Astrocyte (in vitro differentiated cells and primary cell): Measurements from ENCODE around the gene PEX7. TPM values are rescaled to one million over a fixed set of nuclear protein-coding genes. Genes with fewer than 3 reads are reported as not detected.
A peak's percentile ranks its signal among the peaks of the same experiment; 100 is the strongest.

ENCODE experiments used
- DNase-seq: peaks from one replicate; pipeline ENCODE4 v3.0.0-alpha.2; 2010; ENCODE audit warnings: low read depth
- FAIRE-seq: peaks from 2 replicates; lab custom pipeline; 2011; peaks lifted over from hg19 to GRCh38; lab: Jason Lieb, UNC
- H2AFZ ChIP-seq: 2 replicates; pipeline ENCODE4 v1.6.0; 2012; ENCODE audit warnings: low read depth, low read length, inconsistent platforms
- H3K27ac ChIP-seq: 2 replicates; pipeline ENCODE4 v1.5.1; 2011; ENCODE audit warnings: low read depth, low read length, inconsistent platforms
- H3K27me3 ChIP-seq: 2 replicates; pipeline ENCODE4 v1.6.0; 2011; ENCODE audit warnings: low read length, inconsistent platforms; ENCODE audit not compliant: insufficient read depth
- H3K36me3 ChIP-seq: 2 replicates; pipeline ENCODE4 v1.5.1; 2011; ENCODE audit warnings: low read length, inconsistent platforms; ENCODE audit not compliant: insufficient read depth
- H3K4me1 ChIP-seq: 2 replicates; pipeline ENCODE4 v1.5.1; 2011; ENCODE audit warnings: low read length, inconsistent platforms; ENCODE audit not compliant: insufficient read depth
- H3K4me2 ChIP-seq: 2 replicates; pipeline ENCODE4 v1.6.0; 2012; ENCODE audit warnings: low read length, inconsistent platforms
- H3K4me3 ChIP-seq: 2 replicates; pipeline ENCODE4 v1.5.1; 2011; ENCODE audit warnings: low read depth, mild to moderate bottlenecking, low read length, inconsistent platforms; ENCODE audit not compliant: insufficient read depth
- H3K79me2 ChIP-seq: 2 replicates; pipeline ENCODE4 v1.6.0; 2012; ENCODE audit warnings: mild to moderate bottlenecking, low read length, inconsistent platforms; ENCODE audit not compliant: insufficient read depth
- H3K9ac ChIP-seq: 2 replicates; pipeline ENCODE4 v1.6.0; 2012; ENCODE audit warnings: mild to moderate bottlenecking, low read length, inconsistent platforms
- H3K9me3 ChIP-seq: 2 replicates; pipeline ENCODE4 v1.5.1; 2012; ENCODE audit warnings: low read depth, mild to moderate bottlenecking, low read length, inconsistent platforms; ENCODE audit not compliant: insufficient read depth
- H4K20me1 ChIP-seq: 2 replicates; pipeline ENCODE4 v1.6.0; 2012; ENCODE audit warnings: low read length, inconsistent platforms; ENCODE audit not compliant: insufficient read depth
- H3K27ac Mint-ChIP-seq: one replicate; pipeline ENCODE4 v1.8.0; 2021; ENCODE audit warnings: mild to moderate bottlenecking, mixed read lengths; ENCODE audit not compliant: unreplicated experiment
- H3K27me3 Mint-ChIP-seq: one replicate; pipeline ENCODE4 v1.8.0; 2021; ENCODE audit warnings: low read depth, mixed read lengths; ENCODE audit not compliant: unreplicated experiment
- H3K36me3 Mint-ChIP-seq: one replicate; pipeline ENCODE4 v1.8.0; 2021; ENCODE audit warnings: low read depth, mixed read lengths; ENCODE audit not compliant: unreplicated experiment
- H3K4me1 Mint-ChIP-seq: one replicate; pipeline ENCODE4 v1.8.0; 2021; ENCODE audit warnings: low read depth, mixed read lengths; ENCODE audit not compliant: unreplicated experiment
- H3K4me3 Mint-ChIP-seq: one replicate; pipeline ENCODE4 v1.8.0; 2021; ENCODE audit warnings: mild to moderate bottlenecking, moderate library complexity, mixed read lengths; ENCODE audit not compliant: unreplicated experiment
- H3K9me3 Mint-ChIP-seq: one replicate; pipeline ENCODE4 v1.8.0; 2021; ENCODE audit warnings: mild to moderate bottlenecking, mixed read lengths; ENCODE audit not compliant: unreplicated experiment
- EZH2 ChIP-seq: IDR thresholded peaks from 2 replicates; pipeline ENCODE4 v1.6.1; 2012; ENCODE audit warnings: mild to moderate bottlenecking, low read length, inconsistent platforms; ENCODE audit not compliant: insufficient read depth
- total RNA-seq: library from RNA; stranded (reverse); gene quantifications from 2 replicates; pipeline ENCODE4 v1.2.1, GENCODE V29; 2021
- TF ChIP-seq, protein P1 (sequence below): IDR thresholded peaks from 2 replicates; pipeline ENCODE4 v1.5.1; 2011; ENCODE audit warnings: low read depth, mild to moderate bottlenecking, inconsistent platforms, low read length, moderate library complexity; ENCODE audit not compliant: insufficient read depth

Gene PEX7
- total RNA-seq, 1 donor from 2014 or later: 4.8 TPM

DNA sequence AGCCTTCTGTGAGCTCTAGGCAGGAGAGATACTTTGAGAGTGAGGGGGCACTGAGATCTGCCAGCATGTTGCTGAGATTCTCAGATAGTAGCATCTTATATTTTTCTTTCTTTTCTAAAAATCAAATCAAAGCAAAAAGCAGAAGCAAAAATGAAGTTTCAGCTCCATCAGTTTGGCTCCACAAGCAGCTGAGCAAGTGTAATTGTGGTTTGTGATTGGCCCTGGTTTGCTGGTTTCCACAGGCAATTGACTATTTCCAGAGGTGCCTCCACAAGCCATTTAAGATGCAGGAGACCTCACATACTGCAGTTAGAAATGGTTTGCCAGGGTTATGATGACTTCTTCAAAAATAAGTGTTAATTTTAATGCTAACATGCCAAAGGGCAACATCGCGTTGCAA, 104.0 kb downstream of the PEX7 start:
- peaks cover 24% of the 10 kb centered on the region for H3K27me3 ChIP-seq
- no peaks in the 10 kb centered on the region for H3K4me1 Mint-ChIP-seq

DNA sequence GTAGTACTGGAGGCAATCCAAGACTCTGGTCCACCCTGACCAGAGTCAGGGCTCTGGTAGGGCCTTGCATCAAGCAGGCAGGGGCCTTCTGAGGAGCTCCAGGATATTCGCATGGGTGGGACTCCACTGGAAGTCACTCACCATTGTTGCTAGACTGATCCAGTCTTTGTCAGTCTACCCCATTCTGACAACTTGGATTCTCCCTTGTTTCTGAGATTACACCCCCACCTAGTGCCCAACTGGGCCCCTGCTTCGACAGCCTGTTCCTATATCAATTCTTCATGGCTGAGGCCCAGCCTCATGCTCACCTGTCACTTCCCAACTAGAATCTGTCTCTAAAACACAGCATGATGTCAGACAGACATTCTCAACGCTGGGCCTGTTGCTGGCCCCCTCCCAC, 104.9 kb downstream of the PEX7 start:
- no peak overlapping the region for H3K27ac ChIP-seq
- peaks cover 27% of the 10 kb centered on the region for H3K27me3 Mint-ChIP-seq

More for the DNA sequence above, 104.0 kb downstream of the PEX7 start:
- Mint-ChIP-seq H3K36me3 (no peaks in the 10 kb centered on the region), H3K27me3 (peaks cover 27% of the 10 kb centered on the region), H3K27ac (no peak overlapping the region), H3K9me3 (peaks cover 2% of the 10 kb centered on the region), H3K4me3 (no peak overlapping the region)
- H3K4me3 ChIP-seq: no peak overlapping the region
- H3K9ac ChIP-seq: no peak overlapping the region
- H3K27ac ChIP-seq: no peak overlapping the region
- peaks cover 10% of the 10 kb centered on the region for H3K4me1 ChIP-seq
- H3K36me3 ChIP-seq: no peaks in the 10 kb centered on the region
- DNase-seq (no peak), FAIRE-seq (no peak)
- H3K9me3 ChIP-seq: peaks cover 5% of the 10 kb centered on the region
- TF ChIP-seq, protein P1, sequence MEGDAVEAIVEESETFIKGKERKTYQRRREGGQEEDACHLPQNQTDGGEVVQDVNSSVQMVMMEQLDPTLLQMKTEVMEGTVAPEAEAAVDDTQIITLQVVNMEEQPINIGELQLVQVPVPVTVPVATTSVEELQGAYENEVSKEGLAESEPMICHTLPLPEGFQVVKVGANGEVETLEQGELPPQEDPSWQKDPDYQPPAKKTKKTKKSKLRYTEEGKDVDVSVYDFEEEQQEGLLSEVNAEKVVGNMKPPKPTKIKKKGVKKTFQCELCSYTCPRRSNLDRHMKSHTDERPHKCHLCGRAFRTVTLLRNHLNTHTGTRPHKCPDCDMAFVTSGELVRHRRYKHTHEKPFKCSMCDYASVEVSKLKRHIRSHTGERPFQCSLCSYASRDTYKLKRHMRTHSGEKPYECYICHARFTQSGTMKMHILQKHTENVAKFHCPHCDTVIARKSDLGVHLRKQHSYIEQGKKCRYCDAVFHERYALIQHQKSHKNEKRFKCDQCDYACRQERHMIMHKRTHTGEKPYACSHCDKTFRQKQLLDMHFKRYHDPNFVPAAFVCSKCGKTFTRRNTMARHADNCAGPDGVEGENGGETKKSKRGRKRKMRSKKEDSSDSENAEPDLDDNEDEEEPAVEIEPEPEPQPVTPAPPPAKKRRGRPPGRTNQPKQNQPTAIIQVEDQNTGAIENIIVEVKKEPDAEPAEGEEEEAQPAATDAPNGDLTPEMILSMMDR: no peak
- no peak for TF ChIP-seq EZH2
- no peak overlapping the region for H2AFZ ChIP-seq
- no peaks in the 10 kb centered on the region for H3K79me2 ChIP-seq
- H4K20me1 ChIP-seq: no peaks in the 10 kb centered on the region
- no peak overlapping the region for H3K4me2 ChIP-seq

DNA sequence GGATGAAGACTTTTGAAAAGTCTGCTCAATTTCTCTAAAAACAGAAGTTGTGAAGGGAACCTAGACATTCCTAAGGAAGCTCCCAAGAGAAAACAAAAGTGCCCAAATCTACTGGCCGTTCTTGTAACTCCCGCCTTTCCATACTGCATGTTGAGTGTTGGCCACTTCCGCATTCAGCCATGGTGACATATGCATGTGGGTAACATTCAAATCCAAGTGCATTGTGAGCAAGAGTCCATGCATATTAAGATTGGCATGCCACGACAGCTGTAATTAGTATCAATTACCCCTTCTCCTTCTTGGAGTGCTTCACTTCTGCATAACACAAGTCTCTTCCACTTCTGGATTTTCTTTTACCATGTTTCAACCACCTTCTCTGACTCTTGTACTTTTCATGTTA, 108.1 kb downstream of the PEX7 start:
- H3K9ac ChIP-seq: no peak overlapping the region
- FAIRE-seq: no peak
- H3K9me3 Mint-ChIP-seq: peaks cover 2% of the 10 kb centered on the region
- no peaks in the 10 kb centered on the region for H4K20me1 ChIP-seq
- H3K27ac Mint-ChIP-seq: no peak overlapping the region
- H3K36me3 ChIP-seq: no peaks in the 10 kb centered on the region
- H3K27ac ChIP-seq: no peak overlapping the region
- no peak overlapping the region for H3K4me3 Mint-ChIP-seq
- no peaks in the 10 kb centered on the region for H3K9me3 ChIP-seq
- no peak overlapping the region for H2AFZ ChIP-seq
- no peaks in the 10 kb centered on the region for H3K4me1 ChIP-seq
- H3K27me3 ChIP-seq: peaks cover 6% of the 10 kb centered on the region
- TF ChIP-seq, protein P1: no peak
- no peak for TF ChIP-seq EZH2
- no peaks in the 10 kb centered on the region for H3K79me2 ChIP-seq
- H3K4me2 ChIP-seq: no peak overlapping the region
- no peaks in the 10 kb centered on the region for H3K4me1 Mint-ChIP-seq
- H3K36me3 Mint-ChIP-seq: no peaks in the 10 kb centered on the region
- no peak for DNase-seq
- H3K27me3 Mint-ChIP-seq: peaks cover 15% of the 10 kb centered on the region
- H3K4me3 ChIP-seq: no peak overlapping the region

More for the DNA sequence above, 104.9 kb downstream of the PEX7 start:
- Histone ChIP-seq H2AFZ (no peak overlapping the region), H3K79me2 (no peaks in the 10 kb centered on the region), H3K9me3 (peaks cover 5% of the 10 kb centered on the region), H3K36me3 (no peaks in the 10 kb centered on the region), H3K9ac (no peak overlapping the region), H3K4me1 (peaks cover 2% of the 10 kb centered on the region), H3K27me3 (peaks cover 27% of the 10 kb centered on the region), H4K20me1 (no peaks in the 10 kb centered on the region), H3K4me2 (no peak overlapping the region), H3K4me3 (no peak overlapping the region)
- Mint-ChIP-seq H3K4me1 (no peaks in the 10 kb centered on the region), H3K4me3 (no peak overlapping the region), H3K9me3 (peaks cover 2% of the 10 kb centered on the region), H3K27ac (no peak overlapping the region), H3K36me3 (no peaks in the 10 kb centered on the region)
- TF ChIP-seq EZH2: no peak
- TF ChIP-seq, protein P1: peak; percentile 16
- FAIRE-seq: no peak
- no peak for DNase-seq
